HepG2 (cell line): ENCODE results near the gene DPYSL3. TPM values are rescaled to one million over a fixed set of nuclear protein-coding genes. Genes with fewer than 3 reads are reported as not detected.

Experiments used
- ATAC-seq: fragments of 200-7000 bp; cut with Tn5 transposase; 3 replicates; pipeline ENCODE4 v1.9.1; 2020; ENCODE audit warnings: mild to moderate bottlenecking, moderate library complexity
- BruUV-seq: library from RNA; stranded (reverse); fragments of 400-500 nt; replicated peaks from 2 replicates; lab custom pipeline; 2021; lab: Mats Ljungman, UMichigan
- CTCF ChIA-PET: fragments of 300-600 bp; formaldehyde crosslinking; extraction: SDS; loops from one replicate; lab custom pipeline; 2021; ENCODE audit warnings: low total read pairs, inconsistent platforms, low intra/inter-chr PET ratio; lab: Yijun Ruan, JAX
- POLR2A ChIA-PET: fragments of 350-600 bp; sonication (Branson Sonifier 250); formaldehyde crosslinking; loops from one replicate; lab custom pipeline; 2020; ENCODE audit warnings: antibody characterized with exemption, inconsistent platforms; lab: Yijun Ruan, JAX
- DNase-seq: peaks from one replicate; pipeline ENCODE4 v3.0.0-alpha.2; 2015; ENCODE audit warnings: low spot score
- FAIRE-seq: peaks from 3 replicates; lab custom pipeline; 2011; peaks lifted over from hg19 to GRCh38; lab: Jason Lieb, UNC
- H2AFZ ChIP-seq: one replicate; pipeline ENCODE4 v1.6.1; 2011; ENCODE audit warnings: low read length, inconsistent platforms
- H3K27ac ChIP-seq: fragments of 300-600 bp; 3 replicates; pipeline ENCODE4 v1.8.0; 2011; ENCODE audit warnings: mixed run types, mild to moderate bottlenecking, mixed read lengths, low read length, inconsistent platforms; ENCODE audit not compliant: insufficient read depth; ENCODE audit errors: extremely low read length
- H3K27me3 ChIP-seq, 2 experiments: fragments of 200-600 bp in 1 of 2; 2 replicates in 1 of 2; 3 replicates in 1 of 2; pipeline versions ENCODE4 v1.6.0 to v1.8.0; 2011; ENCODE audit warnings: low read length in 2 of 2, mild to moderate bottlenecking in 2 of 2, moderate library complexity in 2 of 2, inconsistent platforms in 1 of 2; ENCODE audit not compliant: insufficient read depth in 2 of 2, control insufficient read depth in 1 of 2
- H3K36me3 ChIP-seq, 2 experiments: fragments of 200-600 bp in 1 of 2; replicated peaks in 1 of 2; 2 replicates in 1 of 2; 3 replicates in 1 of 2; pipeline versions ENCODE4 v1.5.1 to v1.8.0; 2011; ENCODE audit warnings: low read length in 2 of 2, inconsistent platforms in 1 of 2; ENCODE audit not compliant: insufficient read depth in 2 of 2, control insufficient read depth in 1 of 2
- H3K4me1 ChIP-seq: 2 replicates; pipeline ENCODE4 v1.5.1; 2012; ENCODE audit warnings: low read length, inconsistent platforms; ENCODE audit not compliant: insufficient read depth
- H3K4me2 ChIP-seq: 2 replicates; pipeline ENCODE4 v1.6.0; 2011; ENCODE audit warnings: low read depth, low read length, inconsistent platforms
- H3K4me3 ChIP-seq, 3 experiments: fragments of 200-600 bp in 1 of 3; sonication (generic), shearing (Covaris generic) in 1 of 3; replicated peaks in 1 of 3; 2 replicates each; pipeline ENCODE4 v1.5.1; 2011 to 2016; ENCODE audit warnings: low read length in 3 of 3, inconsistent platforms in 2 of 3, low read depth in 2 of 3, mild to moderate bottlenecking in 2 of 3, control low read depth in 1 of 3, mixed read lengths in 1 of 3; ENCODE audit not compliant: insufficient read depth in 1 of 3
- H3K79me2 ChIP-seq: one replicate; pipeline ENCODE4 v1.6.1; 2011; ENCODE audit warnings: low read length, inconsistent platforms; ENCODE audit not compliant: insufficient read depth
- H3K9ac ChIP-seq: 2 replicates; pipeline ENCODE4 v1.6.0; 2011; ENCODE audit warnings: mild to moderate bottlenecking, low read depth, low read length, inconsistent platforms; ENCODE audit not compliant: insufficient read depth
- H3K9me3 ChIP-seq: 2 replicates; pipeline ENCODE4 v1.5.1; 2012; ENCODE audit warnings: mild to moderate bottlenecking, low read length
- H4K20me1 ChIP-seq: 2 replicates; pipeline ENCODE4 v1.6.0; 2011; ENCODE audit warnings: inconsistent platforms, mild to moderate bottlenecking, low read length, moderate library complexity; ENCODE audit not compliant: insufficient read depth
- ATF5 ChIP-seq: sonication (generic); formaldehyde crosslinking; IDR thresholded peaks from 2 replicates; pipeline ENCODE4 v1.4.0; 2020; ENCODE audit warnings: mild to moderate bottlenecking, low read depth, missing genetic modification reagents
- CENPX ChIP-seq: sonication (generic); formaldehyde crosslinking; IDR thresholded peaks from 2 replicates; pipeline ENCODE4 v1.9.0; 2021; ENCODE audit warnings: mild to moderate bottlenecking, missing genetic modification reagents, moderate library complexity
- DMAP1 ChIP-seq: IDR thresholded peaks from 2 replicates; pipeline ENCODE4 v1.6.1; 2016
- FOXC1 ChIP-seq: sonication (generic); formaldehyde crosslinking; IDR thresholded peaks from 2 replicates; pipeline ENCODE4 v1.8.0; 2022; ENCODE audit warnings: mild to moderate bottlenecking, missing genetic modification reagents, borderline replicate concordance
- HDAC6 ChIP-seq: fragments of 200-600 bp; sonication (generic); IDR thresholded peaks from 2 replicates; pipeline ENCODE4 v1.7.0; 2017; ENCODE audit warnings: mild to moderate bottlenecking, antibody characterized with exemption, low read length, low read depth
- NCOA5 ChIP-seq: sonication (generic); formaldehyde crosslinking; IDR thresholded peaks from 2 replicates; pipeline ENCODE4 v1.4.0; 2020; ENCODE audit warnings: missing genetic modification reagents
- NPAS2 ChIP-seq: sonication (generic); formaldehyde crosslinking; IDR thresholded peaks from 2 replicates; pipeline ENCODE4 v1.8.0; 2022; ENCODE audit warnings: mild to moderate bottlenecking, missing genetic modification reagents, borderline replicate concordance
- RERE ChIP-seq: IDR thresholded peaks from 2 replicates; pipeline ENCODE4 v1.6.1; 2016; ENCODE audit warnings: low read depth, missing genetic modification reagents, missing compliant biosample characterization
- SRSF1 ChIP-seq: fragments of 200-400 bp; formaldehyde crosslinking; optimal IDR thresholded peaks from 2 replicates; pipeline ENCODE3; 2017; ENCODE audit warnings: mild to moderate bottlenecking, low read depth, low read length, moderate library complexity
- ZNF432 ChIP-seq: sonication (generic); formaldehyde crosslinking; IDR thresholded peaks from 2 replicates; pipeline ENCODE4 v1.5.0; 2020; ENCODE audit warnings: missing genetic modification reagents, mild to moderate bottlenecking, borderline replicate concordance
- WGBS: methylation state at CpG from one replicate; pipeline ENCODE4 v1.1.6; 2017; ENCODE audit warnings: low lambda C conversion rate; 5-methylcytosine and 5-hydroxymethylcytosine counted together
- in situ Hi-C: cut with HindIII; loops from 2 replicates; pipeline ENCODE4 v1.10.0; 2017; ENCODE audit warnings: low pct_unique_long_range_greater_than_20kb; ENCODE audit not compliant: extremely low pct_ligation_motif_present
- intact Hi-C: fragments of 100-400 bp; cut with micrococcal nuclease; formaldehyde crosslinking; loops from one replicate; pipeline ENCODE4 v1.10.0; 2022; ENCODE audit not compliant: unreplicated experiment
- polyA plus RNA-seq, 8 experiments: library from polyadenylated mRNA; depleted of rRNA in 3 of 8; stranded (reverse) in 7 of 8; unstranded in 1 of 8; fragments of >200 nt; fragmentation: Illumina TruSeq in 4 of 8; extraction: Trizol in 4 of 8; gene quantifications; 2 replicates each; pipeline versions ENCODE4 v1.2.1 to v1.2.3, GENCODE V29; 2011 to 2016; ENCODE audit warnings: low read depth in 4 of 8, missing spikeins in 1 of 8, mixed read lengths in 1 of 8; ENCODE audit not compliant: insufficient read depth in 1 of 8
- total RNA-seq, 5 experiments: library from RNA; depleted of rRNA; stranded (reverse); fragments of >200 nt; fragmentation: Illumina TruSeq; extraction: Trizol; gene quantifications; 2 replicates each; pipeline ENCODE4 v1.2.3, GENCODE V29; 2016; ENCODE audit warnings: low read depth in 1 of 5
- TF ChIP-seq, protein P1 (sequence below): sonication (generic); formaldehyde crosslinking; IDR thresholded peaks from 2 replicates; pipeline ENCODE4 v1.5.0; 2020; ENCODE audit warnings: missing genetic modification reagents, mild to moderate bottlenecking, borderline replicate concordance

The DPYSL3 gene
- total and polyA plus RNA-seq, 2 of the 13 experiments (the other 11 are each of a cell fraction or from before 2014, with no cell fraction given): 0.08 to 0.15 TPM

DNA sequence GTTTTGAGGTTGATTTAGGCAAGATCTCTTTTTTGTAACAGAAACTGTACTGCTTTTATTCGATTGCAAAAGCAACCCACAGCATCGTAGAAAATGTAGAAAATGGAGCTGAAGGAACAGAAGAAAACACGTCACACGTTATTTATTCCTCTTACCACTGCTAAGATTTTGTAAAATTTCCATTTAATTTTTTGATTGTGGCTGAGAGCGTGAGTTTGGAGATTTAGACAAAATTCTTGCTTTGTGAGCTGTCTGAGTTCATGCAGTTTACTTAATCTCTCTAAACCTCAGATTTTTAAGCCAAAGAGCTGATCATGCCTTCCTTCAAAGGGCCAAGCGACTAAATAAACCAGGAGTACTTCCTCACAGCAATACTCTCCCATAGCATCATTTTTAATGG is 24.8 kb downstream of the DPYSL3 start:
- DNase-seq (no peak), FAIRE-seq (no peak), ATAC-seq (no peak)
- no peaks in the 10 kb centered on the region for H3K36me3 ChIP-seq
- in situ Hi-C loops: no loop called here
- H3K27me3 ChIP-seq: no peaks in the 10 kb centered on the region; a peak in 2 of 5 replicates
- no peaks in the 10 kb centered on the region for H3K4me1 ChIP-seq
- H3K4me3 ChIP-seq: no peak overlapping the region
- intact Hi-C loops: no loop called here
- H3K4me2 ChIP-seq: no peak overlapping the region
- TF ChIP-seq, protein P1, sequence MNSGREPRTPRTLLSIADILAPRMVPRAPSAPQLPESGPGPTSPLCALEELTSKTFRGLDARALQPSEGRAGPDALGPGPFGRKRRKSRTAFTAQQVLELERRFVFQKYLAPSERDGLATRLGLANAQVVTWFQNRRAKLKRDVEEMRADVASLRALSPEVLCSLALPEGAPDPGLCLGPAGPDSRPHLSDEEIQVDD (CRISPR knock-in tag): no peak
- TF ChIP-seq NPAS2 (CRISPR knock-in tag) (no peak), FOXC1 (CRISPR knock-in tag) (no peak), RERE (CRISPR knock-in tag) (no peak), ATF5 (CRISPR knock-in tag) (no peak), SRSF1 (no peak), NCOA5 (CRISPR knock-in tag) (no peak), DMAP1 (CRISPR knock-in tag) (no peak), HDAC6 (no peak), ZNF432 (CRISPR knock-in tag) (no peak), CENPX (CRISPR knock-in tag) (no peak)
- no peak overlapping the region for H3K27ac ChIP-seq
- H3K9me3 ChIP-seq: no peaks in the 10 kb centered on the region
- no peaks in the 10 kb centered on the region for H4K20me1 ChIP-seq
- no peak overlapping the region for H3K9ac ChIP-seq
- BruUV-seq: no TSS peak
- no peak overlapping the region for H2AFZ ChIP-seq
- POLR2A ChIA-PET: no interaction called here
- H3K79me2 ChIP-seq: no peaks in the 10 kb centered on the region
- CTCF ChIA-PET: no interaction called here
- WGBS: 1% methylated on average over 6 of the region's 6 CpGs
